HEK293T (cell line): ENCODE data around the gene MESD.

ENCODE experiments used
- CTCF ChIA-PET: fragments of 350-600 bp; formaldehyde crosslinking; extraction: SDS; loops from one replicate; lab custom pipeline; 2021; ENCODE audit warnings: antibody characterized with exemption, inconsistent platforms; lab: Yijun Ruan, JAX
- POLR2A ChIA-PET: fragments of 350-600 bp; formaldehyde crosslinking; extraction: SDS; loops from one replicate; lab custom pipeline; 2020; ENCODE audit warnings: antibody characterized with exemption, inconsistent platforms; lab: Yijun Ruan, JAX
- DNase-seq: peaks from one replicate; pipeline ENCODE4 v3.0.0; 2012; ENCODE audit warnings: mixed read lengths; ENCODE audit errors: extremely low spot score
- ARNT ChIP-seq: fragments of 450-650 bp; IDR thresholded peaks from 2 replicates; pipeline ENCODE4 v1.6.1; 2017; ENCODE audit warnings: mild to moderate bottlenecking
- BHLHE40 ChIP-seq: fragments of 450-650 bp; IDR thresholded peaks from 2 replicates; pipeline ENCODE4 v1.6.1; 2016; ENCODE audit warnings: mild to moderate bottlenecking, moderate library complexity, borderline replicate concordance
- CTBP1 ChIP-seq: fragments of 450-650 bp; IDR thresholded peaks from 2 replicates; pipeline ENCODE4 v1.6.1; 2016; ENCODE audit warnings: borderline replicate concordance
- ELF4 ChIP-seq: fragments of 450-650 bp; IDR thresholded peaks from 2 replicates; pipeline ENCODE4 v1.6.1; 2017; ENCODE audit warnings: antibody characterized with exemption
- FOXA1 ChIP-seq: fragments of 450-650 bp; IDR thresholded peaks from 2 replicates; pipeline ENCODE4 v1.6.1; 2016; ENCODE audit warnings: mild to moderate bottlenecking
- FOXK2 ChIP-seq: fragments of 450-650 bp; IDR thresholded peaks from 2 replicates; pipeline ENCODE4 v1.6.1; 2016; ENCODE audit warnings: mild to moderate bottlenecking
- FOXM1 ChIP-seq: fragments of 450-650 bp; IDR thresholded peaks from 2 replicates; pipeline ENCODE4 v1.6.1; 2017; ENCODE audit warnings: mild to moderate bottlenecking, borderline replicate concordance
- HDGF ChIP-seq: fragments of 450-650 bp; IDR thresholded peaks from 2 replicates; pipeline ENCODE4 v1.6.1; 2017; ENCODE audit warnings: antibody characterized with exemption, borderline replicate concordance
- L3MBTL2 ChIP-seq: fragments of 450-650 bp; conservative IDR thresholded peaks from 2 replicates; pipeline ENCODE4 v1.6.1; 2016; ENCODE audit warnings: mild to moderate bottlenecking
- LEF1 ChIP-seq: fragments of 450-650 bp; IDR thresholded peaks from 2 replicates; pipeline ENCODE4 v1.6.1; 2017; ENCODE audit warnings: mild to moderate bottlenecking, borderline replicate concordance
- NFRKB ChIP-seq: fragments of 450-650 bp; IDR thresholded peaks from 2 replicates; pipeline ENCODE4 v1.6.1; 2016; ENCODE audit warnings: mild to moderate bottlenecking, moderate library complexity
- PKNOX1 ChIP-seq: fragments of 450-650 bp; IDR thresholded peaks from 2 replicates; pipeline ENCODE4 v1.6.1; 2016
- SP1 ChIP-seq: fragments of 450-650 bp; IDR thresholded peaks from 2 replicates; pipeline ENCODE4 v1.6.1; 2017
- SUZ12 ChIP-seq: fragments of 450-650 bp; IDR thresholded peaks from 2 replicates; pipeline ENCODE4 v1.6.1; 2016; ENCODE audit warnings: mild to moderate bottlenecking
- TARDBP ChIP-seq: fragments of 450-650 bp; IDR thresholded peaks from 2 replicates; pipeline ENCODE4 v1.6.1; 2016
- ZNF384 ChIP-seq: fragments of 450-650 bp; IDR thresholded peaks from 2 replicates; pipeline ENCODE4 v1.6.1; 2016

MESD gene

DNA sequence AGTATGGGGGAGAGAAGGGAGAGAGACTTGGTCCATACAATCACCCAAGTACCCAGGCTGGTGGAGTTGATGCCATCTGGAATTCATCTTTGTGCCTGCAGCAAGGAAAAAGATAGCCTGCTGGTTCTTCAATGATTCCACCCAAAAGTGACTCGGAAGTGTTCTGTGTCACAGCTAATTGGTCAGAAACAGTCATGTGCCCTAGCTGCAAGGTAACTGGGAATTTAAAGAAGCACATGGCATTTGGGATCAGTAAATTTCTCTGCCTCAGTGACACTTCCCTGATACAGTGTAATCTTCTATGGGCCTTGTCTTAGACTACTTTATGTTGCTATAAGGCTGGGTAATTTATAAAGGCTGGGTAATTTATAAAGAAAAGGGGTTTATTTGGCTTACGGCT, 28.6 kb upstream of the MESD start:
- CTCF ChIA-PET: no interaction called here
- DNase-seq: no peak
- TF ChIP-seq TARDBP: no peak
- TF ChIP-seq L3MBTL2: no peak
- TF ChIP-seq SP1: no peak
- no peak for TF ChIP-seq FOXM1
- no peak for TF ChIP-seq FOXA1
- no peak for TF ChIP-seq LEF1
- TF ChIP-seq ELF4: no peak
- TF ChIP-seq BHLHE40: no peak
- TF ChIP-seq FOXK2: no peak
- TF ChIP-seq HDGF: no peak
- TF ChIP-seq CTBP1: no peak
- TF ChIP-seq PKNOX1: no peak
- no peak for TF ChIP-seq SUZ12
- no peak for TF ChIP-seq ZNF384
- no peak for TF ChIP-seq ARNT
- no peak for TF ChIP-seq NFRKB
- POLR2A ChIA-PET: no interaction called here

- POLR2A ChIA-PET: no interaction called here
- CTCF ChIA-PET: no interaction called here
- TF ChIP-seq CTBP1 (no peak), PKNOX1 (no peak), NFRKB (no peak), ZNF384 (no peak), SP1 (no peak), BHLHE40 (no peak)
- no peak for DNase-seq
Observed at GRCh38 chr15:81016489-81017068, 27.0 kb upstream of the MESD start.

DNA sequence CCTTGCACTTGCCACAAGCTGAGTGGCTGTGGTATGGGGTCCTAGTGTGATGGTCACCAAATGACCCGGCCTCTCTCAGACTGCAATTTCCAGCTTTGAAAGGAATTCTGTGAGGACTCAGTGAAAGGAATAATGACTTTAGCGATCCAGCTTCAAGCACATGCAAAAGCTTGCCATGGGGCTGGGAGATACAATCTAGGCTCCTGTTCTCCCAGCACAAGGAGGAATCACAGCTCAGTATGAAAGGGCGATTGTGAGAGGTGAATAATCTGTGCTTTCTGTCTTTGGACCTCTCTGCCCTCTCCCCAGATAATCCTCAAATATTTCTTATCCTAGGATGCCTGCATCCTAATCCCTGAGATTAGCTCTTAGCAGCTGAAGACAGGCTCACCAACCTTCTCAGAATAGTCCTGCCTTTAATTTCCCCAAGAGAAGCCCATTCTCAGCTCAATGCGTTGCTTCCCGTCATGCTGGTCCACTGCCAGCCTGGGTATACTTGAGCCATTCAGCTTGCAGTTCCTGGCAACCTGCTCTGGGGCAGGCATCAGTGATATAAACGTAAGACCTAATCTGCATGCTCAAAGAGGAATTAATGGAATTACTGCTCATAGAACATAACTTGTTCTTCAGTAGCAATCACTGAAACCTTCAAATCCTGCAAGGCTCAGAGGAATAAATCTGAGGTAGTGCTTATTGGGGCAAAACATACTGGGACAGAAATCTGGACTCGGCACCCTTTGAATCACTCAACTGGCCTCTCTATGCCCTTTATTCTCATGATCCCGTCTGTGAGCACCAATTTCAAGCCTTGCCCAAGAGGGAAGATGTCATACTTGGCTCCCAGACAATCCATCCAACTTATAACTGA, 26.2 kb upstream of the MESD start:
- CTCF ChIA-PET: no interaction called here
- TF ChIP-seq SP1 (no peak), BHLHE40 (no peak)
- DNase-seq: no peak
- POLR2A ChIA-PET: no interaction called here

GRCh38 chr15:81014446-81015093, 25.0 kb upstream of the MESD start:
- DNase-seq: no peak
- TF ChIP-seq TARDBP (no peak), SUZ12 (no peak), ARNT (no peak), NFRKB (no peak), PKNOX1 (no peak), FOXM1 (no peak), FOXK2 (no peak), BHLHE40 (no peak), SP1 (no peak), ELF4 (no peak), CTBP1 (no peak), ZNF384 (no peak), L3MBTL2 (no peak), FOXA1 (no peak), HDGF (no peak), LEF1 (no peak)
- ChIA-PET CTCF (no interaction called here), POLR2A (no interaction called here)

DNA sequence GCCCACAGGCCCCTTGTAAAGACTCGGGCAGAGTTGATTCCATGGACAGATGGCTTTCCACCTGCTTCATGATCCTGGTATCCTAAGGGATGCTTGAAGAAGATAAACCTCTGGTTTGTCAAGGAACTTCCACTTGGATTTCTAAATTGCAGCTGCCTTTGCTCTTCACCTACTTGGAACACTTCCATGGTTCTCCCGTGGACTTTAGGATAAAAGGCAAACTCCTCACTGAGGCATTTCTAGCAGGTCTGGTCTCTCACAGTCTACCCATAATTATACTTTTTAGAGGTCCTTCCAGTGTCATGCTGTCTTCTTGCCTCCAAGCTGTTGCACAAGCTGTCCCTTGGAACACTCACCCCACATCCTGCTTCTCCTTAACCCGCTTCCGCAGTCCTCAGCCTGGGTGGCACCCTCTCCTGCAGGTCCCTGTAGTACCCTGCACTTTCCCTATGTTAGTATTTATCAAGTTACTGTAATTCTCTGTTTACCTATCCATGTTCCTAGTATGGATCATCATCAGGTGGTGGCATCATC, 23.8 kb upstream of the MESD start:
- CTCF ChIA-PET: no interaction called here
- no peak for DNase-seq
- POLR2A ChIA-PET: interaction anchor here (1.0 to 1.1 kb wide), 2 partner anchors 12 to 26 kb away, joined by 3 to 6 read pairs; partner anchors contain the start of gene TLNRD1
- no peak for TF ChIP-seq SUZ12
- no peak for TF ChIP-seq BHLHE40

- TF ChIP-seq FOXK2: no peak
- TF ChIP-seq ZNF384: no peak
- TF ChIP-seq HDGF: no peak
- TF ChIP-seq TARDBP: no peak
- TF ChIP-seq PKNOX1: no peak
- no peak for TF ChIP-seq ELF4
- TF ChIP-seq FOXA1: no peak
- no peak for TF ChIP-seq NFRKB
- no peak for TF ChIP-seq CTBP1
- no peak for TF ChIP-seq SP1
- TF ChIP-seq SUZ12: no peak
- no peak for TF ChIP-seq BHLHE40
- no peak for TF ChIP-seq L3MBTL2
- no peak for TF ChIP-seq LEF1
- no peak for TF ChIP-seq ARNT
- DNase-seq: no peak
- POLR2A ChIA-PET: interaction anchor here (1.0 to 1.1 kb wide), 2 partner anchors 11 to 25 kb away, joined by 3 to 6 read pairs; partner anchors contain the start of gene TLNRD1
- CTCF ChIA-PET: no interaction called here
Observed at GRCh38 chr15:81012588-81012987, 23.0 kb upstream of the MESD start.
